NCI-H2171 (cell line): ENCODE results near the gene CHPT1.
"Not testable (repeated sequence)": the region's sequence is repeated elsewhere in the genome, so short reads cannot be mapped to it uniquely, and the experiment has no call there.

Source experiments
- DNase-seq: peaks from one replicate; lab custom pipeline; 2025; lab: John Stamatoyannopoulos, UW

CHPT1 gene

GRCh38 chr12:101722392-101722791 lies 25.0 kb downstream of the CHPT1 start:
- DNase-seq = no peak

DNA sequence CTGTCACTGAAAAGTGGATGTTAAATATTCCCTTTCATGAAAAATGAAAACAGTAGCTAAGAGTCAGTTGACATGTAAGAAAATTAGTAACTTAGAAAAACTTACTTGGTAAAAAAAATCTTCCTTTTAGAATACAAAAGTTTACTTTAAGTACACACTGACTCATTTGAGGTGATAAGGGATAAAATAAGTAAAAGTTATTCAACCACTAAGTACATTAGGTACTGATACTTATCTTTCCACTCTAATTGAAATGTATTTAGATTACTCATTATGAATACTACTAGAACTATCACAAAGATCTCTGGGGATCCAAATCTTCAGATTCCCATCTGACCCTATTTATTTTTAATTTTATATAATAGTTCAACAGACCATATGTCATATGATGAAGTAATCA lies 29.7 kb downstream of the CHPT1 start:
- DNase-seq = no peak

DNA sequence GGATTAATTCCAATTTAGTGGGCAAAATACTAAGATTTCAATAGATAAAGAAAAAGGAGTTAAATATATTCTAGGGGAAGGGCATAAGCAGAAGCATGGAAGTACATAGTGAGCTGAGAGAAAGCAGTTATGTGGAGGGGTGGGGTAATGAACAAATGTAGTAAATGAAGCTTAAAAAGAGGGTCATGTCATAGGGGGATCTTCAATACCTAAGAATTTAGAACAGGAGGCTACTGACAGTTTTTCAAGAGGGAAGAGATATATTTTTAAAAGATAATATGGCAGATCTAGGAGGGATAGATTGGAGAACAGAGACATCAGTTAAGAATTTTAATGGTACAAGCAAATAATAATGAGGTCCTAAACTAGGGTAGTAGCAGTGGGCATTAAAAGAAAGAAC lies 32.4 kb downstream of the CHPT1 start:
- no peak for DNase-seq

- no peak for DNase-seq
Observed at GRCh38 chr12:101732318-101732717, 34.9 kb downstream of the CHPT1 start.

GRCh38 chr12:101733166-101733565 lies 35.7 kb downstream of the CHPT1 start:
- DNase-seq = no peak

DNA sequence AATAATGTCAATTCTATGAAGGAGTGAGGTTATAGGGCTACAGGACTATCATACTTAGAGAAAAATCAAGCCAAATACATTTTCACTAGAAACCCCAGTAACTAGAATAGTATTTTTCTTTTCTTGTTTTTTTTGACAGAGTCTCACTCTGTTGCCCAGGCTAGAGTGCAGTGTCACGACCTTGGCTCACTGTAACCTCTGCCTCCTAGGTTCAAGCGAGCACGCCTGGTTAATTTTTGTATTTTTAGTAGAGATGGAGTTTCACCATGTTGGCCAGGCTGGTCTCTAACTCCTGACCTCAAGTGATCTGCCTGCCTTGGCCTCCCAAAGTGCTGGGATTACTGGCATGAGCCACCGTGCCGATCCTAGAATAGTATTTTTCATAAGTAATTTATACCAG lies 37.0 kb downstream of the CHPT1 start:
- DNase-seq = not testable (repeated sequence)

DNA sequence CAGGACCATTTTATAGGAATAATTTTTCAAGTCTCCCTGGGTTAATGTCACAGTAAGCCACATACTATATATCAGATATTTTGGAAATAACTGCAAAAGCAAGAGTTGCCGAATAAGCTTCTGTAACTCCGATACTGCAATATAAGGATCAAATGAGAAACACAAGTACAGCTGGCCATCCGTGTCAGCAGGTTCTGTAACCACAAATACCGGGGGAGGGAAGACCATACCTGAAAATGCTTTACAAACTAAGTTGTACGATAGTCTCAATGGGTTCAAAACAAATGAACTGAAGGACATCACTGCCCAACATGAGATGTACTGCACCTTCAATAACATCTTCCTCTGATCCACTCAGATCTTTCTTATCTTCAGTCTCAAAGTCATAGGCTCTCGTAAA lies 40.0 kb downstream of the CHPT1 start:
- no peak for DNase-seq

- DNase-seq = no peak
Observed at GRCh38 chr12:101738920-101739665, 41.7 kb downstream of the CHPT1 start, which contains the start of gene SYCP3. SYCP3 (minus strand) TSS chr12:101739462; CDS start chr12:101737935, 1,527 bp downstream.

DNA sequence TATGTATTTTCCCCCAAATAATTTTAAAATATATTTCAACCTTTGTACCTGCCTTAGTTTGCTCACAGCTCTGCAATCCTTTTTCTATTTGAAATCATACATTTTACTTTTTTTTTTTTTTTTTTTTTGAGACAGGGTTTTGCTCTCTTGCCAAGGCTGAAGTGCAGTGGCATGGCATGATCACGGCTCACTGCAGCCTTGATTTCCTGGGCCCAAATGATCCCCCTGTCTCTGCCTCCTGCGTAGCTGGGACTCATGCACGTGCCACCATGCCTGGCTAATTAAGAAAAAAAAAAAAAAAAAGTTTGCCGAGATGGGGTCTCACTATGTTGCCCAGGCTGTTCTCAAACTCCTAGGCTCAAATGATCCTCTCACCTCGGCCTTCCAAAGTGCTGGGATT lies 43.1 kb downstream of the CHPT1 start:
- DNase-seq = no peak

- DNase-seq = no peak
Observed at GRCh38 chr12:101740980-101741379, 43.5 kb downstream of the CHPT1 start.

GRCh38 chr12:101743242-101743641 lies 45.8 kb downstream of the CHPT1 start:
- no peak for DNase-seq

- no peak for DNase-seq
Observed at GRCh38 chr12:101743724-101744472, 46.5 kb downstream of the CHPT1 start.

DNA sequence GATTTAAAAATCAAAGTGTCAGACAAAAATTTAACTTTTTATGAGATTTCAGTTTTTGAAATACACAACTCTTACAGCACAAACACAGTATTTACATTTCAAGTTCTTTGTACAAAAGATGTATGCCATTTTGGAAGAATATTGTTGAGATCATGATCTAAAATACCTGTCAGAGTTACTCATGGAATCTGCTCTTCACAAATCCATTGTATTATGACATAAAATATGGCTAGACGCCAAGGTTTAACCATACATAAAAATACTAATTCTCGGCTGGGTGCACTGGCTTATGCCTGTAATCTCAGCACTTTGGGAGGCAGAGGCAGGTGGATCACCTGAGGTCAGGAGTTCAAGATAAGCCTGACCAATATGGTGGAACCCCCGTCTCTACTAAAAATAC lies 48.0 kb downstream of the CHPT1 start:
- DNase-seq = no peak

- no peak for DNase-seq
Observed at GRCh38 chr12:101746196-101746595, 48.8 kb downstream of the CHPT1 start.

GRCh38 chr12:101746661-101747060 lies 49.2 kb downstream of the CHPT1 start:
- DNase-seq = no peak

DNA sequence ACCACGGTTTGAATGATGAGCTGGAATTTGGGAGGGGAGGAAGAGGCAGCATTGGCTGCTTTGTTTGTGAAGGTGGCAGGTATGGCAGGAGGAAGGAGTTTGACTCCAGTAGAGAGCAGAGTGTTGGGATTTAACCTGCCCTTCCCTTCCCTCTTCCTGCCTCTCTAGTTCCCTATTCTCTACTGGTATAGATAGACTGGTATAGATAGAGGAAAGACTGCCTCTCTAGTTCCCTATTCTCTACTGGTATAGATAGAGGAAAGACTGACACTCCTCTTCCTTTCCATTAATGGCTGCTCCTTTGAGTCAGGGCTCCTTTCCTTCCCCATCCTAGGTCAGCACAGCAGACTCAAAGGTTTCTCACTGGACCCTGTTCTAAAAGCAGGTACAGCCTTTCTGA lies 50.3 kb downstream of the CHPT1 start:
- no peak for DNase-seq

DNA sequence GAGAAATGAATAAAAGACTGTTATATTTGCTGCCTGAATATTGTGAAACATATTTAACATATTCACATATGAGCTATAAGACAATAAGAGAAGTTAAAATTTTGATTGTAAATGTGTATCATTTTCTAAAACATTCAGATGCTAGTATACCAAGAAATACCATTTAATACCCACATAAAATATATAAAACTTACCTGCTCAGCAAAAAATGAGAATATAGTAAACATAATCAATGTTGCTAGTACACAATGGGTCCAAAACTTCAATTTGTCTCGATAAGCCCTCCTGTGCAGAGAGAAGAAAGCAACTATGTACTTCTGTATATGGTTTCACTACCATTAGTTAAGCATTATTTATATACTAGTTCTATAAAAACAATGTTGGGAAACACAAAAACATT lies 51.5 kb downstream of the CHPT1 start:
- no peak for DNase-seq

- DNase-seq = no peak
Observed at GRCh38 chr12:101749657-101750056, 52.2 kb downstream of the CHPT1 start.

GRCh38 chr12:101750152-101750551 lies 52.7 kb downstream of the CHPT1 start:
- DNase-seq = no peak

DNA sequence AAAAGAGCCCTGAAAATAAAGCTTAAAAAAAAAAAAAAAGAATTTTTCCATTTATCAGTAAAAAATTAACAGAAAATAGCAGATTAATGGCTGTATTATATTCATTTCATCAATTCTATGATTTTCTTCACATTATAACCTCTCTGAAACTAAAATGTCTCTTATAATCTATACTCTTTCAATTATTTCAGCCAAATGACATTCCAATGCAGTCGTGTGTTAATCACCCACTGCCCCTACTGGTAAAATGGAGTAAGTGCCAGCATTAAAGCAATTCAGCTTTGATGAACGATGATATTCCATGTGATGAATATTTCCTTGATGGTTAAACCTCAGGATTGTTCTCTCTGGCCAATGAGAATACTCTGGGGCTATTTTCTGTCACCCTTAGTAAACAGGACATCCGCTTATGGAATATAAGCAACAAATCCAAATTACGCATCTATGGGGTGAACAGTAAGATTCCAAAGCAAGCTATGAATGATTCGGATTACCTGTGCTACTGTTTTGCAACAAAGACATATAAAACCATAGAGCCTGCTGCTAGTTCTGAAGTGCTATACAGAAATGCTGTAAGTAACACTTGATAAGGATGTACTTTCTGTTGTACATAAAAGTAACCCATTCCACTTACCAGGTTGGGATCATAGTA lies 62.1 kb downstream of the CHPT1 start:
- no peak for DNase-seq

DNA sequence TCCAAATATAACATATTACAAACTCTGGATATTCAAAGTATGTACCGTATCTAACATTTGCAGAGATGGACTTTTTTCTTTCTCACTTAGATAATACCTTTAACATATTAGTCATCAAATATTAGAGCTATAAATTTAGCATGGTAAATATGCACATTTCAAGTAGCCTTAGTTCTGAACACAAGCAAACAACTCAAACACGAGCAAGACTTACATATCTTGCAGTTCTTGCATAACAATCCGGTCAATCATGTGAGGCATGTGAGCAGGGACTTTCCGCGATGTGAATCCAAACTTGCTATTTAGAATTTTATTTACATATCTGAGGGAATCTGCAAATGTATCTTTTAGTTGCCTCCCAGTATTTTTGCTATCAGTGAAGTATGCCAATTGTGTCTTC lies 63.9 kb downstream of the CHPT1 start:
- DNase-seq = no peak

DNA sequence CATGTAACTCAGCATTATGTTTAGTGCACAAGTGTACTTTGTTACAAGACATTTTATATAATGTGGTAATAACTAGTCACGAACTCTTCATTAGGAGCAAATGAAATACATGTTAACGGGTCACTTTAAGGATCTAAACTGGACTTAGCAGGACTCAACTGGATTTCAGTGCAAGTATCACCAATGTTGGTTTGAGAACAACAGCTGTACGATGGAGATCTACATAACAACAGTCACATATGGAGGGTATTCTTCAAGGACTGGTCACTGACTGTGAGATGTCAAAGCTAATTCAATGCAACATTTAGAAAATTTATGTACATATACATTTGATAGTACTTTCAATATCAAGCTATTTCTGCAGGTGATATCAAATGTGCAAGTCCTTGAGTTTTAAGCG lies 64.3 kb downstream of the CHPT1 start:
- no peak for DNase-seq
